Fibroblast of lung (primary cell): ENCODE data around the gene ANKRD50. TPM values are rescaled to one million over a fixed set of nuclear protein-coding genes. Genes with fewer than 3 reads are reported as not detected.

ENCODE experiments used
- DNase-seq, 2 donors: peaks; one replicate each; pipeline versions ENCODE4 v3.0.0 to v3.0.0-alpha.2; 2010; ENCODE audit warnings: low read depth in 2 of 2
- H2AFZ ChIP-seq: 2 replicates; pipeline ENCODE4 v1.5.1; 2012; ENCODE audit warnings: low read length, control low read depth, inconsistent platforms
- H3K27ac ChIP-seq: 2 replicates; pipeline ENCODE4 v1.5.1; 2011; ENCODE audit warnings: low read length, control low read depth; ENCODE audit not compliant: insufficient read depth
- H3K27me3 ChIP-seq: 2 replicates; pipeline ENCODE4 v1.5.1; 2011; ENCODE audit warnings: mild to moderate bottlenecking, low read length; ENCODE audit not compliant: control insufficient read depth, insufficient read depth
- H3K36me3 ChIP-seq: 2 replicates; pipeline ENCODE4 v1.5.1; 2011; ENCODE audit warnings: low read length; ENCODE audit not compliant: control insufficient read depth, insufficient read depth
- H3K4me1 ChIP-seq: 2 replicates; pipeline ENCODE4 v1.5.1; 2011; ENCODE audit warnings: low read length; ENCODE audit not compliant: control insufficient read depth, insufficient read depth; ENCODE audit errors: extremely low read depth
- H3K4me2 ChIP-seq: 2 replicates; pipeline ENCODE4 v1.5.1; 2011; ENCODE audit warnings: low read length, control low read depth; ENCODE audit not compliant: insufficient read depth; ENCODE audit errors: extremely low read depth
- H3K4me3 ChIP-seq, 4 experiments: fragments of 200-600 bp in 1 of 4; sonication (generic) in 1 of 4; replicated peaks in 1 of 4; 2 replicates each; pipeline ENCODE4 v1.5.1; 2011 to 2016; ENCODE audit warnings: low read length in 4 of 4, low read depth in 3 of 4, mild to moderate bottlenecking in 3 of 4, control low read depth in 2 of 4, inconsistent platforms in 1 of 4, mixed read lengths in 1 of 4; ENCODE audit not compliant: insufficient read depth in 1 of 4; ENCODE audit errors: control extremely low read depth in 1 of 4
- H3K79me2 ChIP-seq: 2 replicates; pipeline ENCODE4 v1.5.1; 2012; ENCODE audit warnings: mild to moderate bottlenecking, low read length, inconsistent platforms; ENCODE audit not compliant: control insufficient read depth, insufficient read depth
- H3K9ac ChIP-seq: 2 replicates; pipeline ENCODE4 v1.5.1; 2011; ENCODE audit warnings: mild to moderate bottlenecking, low read length, control low read depth; ENCODE audit not compliant: insufficient read depth
- H3K9me3 ChIP-seq: 2 replicates; pipeline ENCODE4 v1.5.1; 2012; ENCODE audit warnings: low read depth, low read length; ENCODE audit not compliant: control insufficient read depth, insufficient read depth
- H4K20me1 ChIP-seq: 2 replicates; pipeline ENCODE4 v1.5.1; 2011; ENCODE audit warnings: low read length; ENCODE audit not compliant: control insufficient read depth, insufficient read depth; ENCODE audit errors: extremely low read depth
- EZH2 ChIP-seq: IDR thresholded peaks from 2 replicates; pipeline ENCODE4 v1.5.1; 2012; ENCODE audit warnings: low read length, control low read depth, mild to moderate bottlenecking; ENCODE audit errors: missing control alignments
- polyA plus RNA-seq, 2 donors: library from polyadenylated mRNA; depleted of rRNA in 1 of 2; stranded (reverse) in 1 of 2; unstranded in 1 of 2; fragments of >200 nt; gene quantifications; 2 replicates each; pipeline ENCODE4 v1.2.1, GENCODE V29; 2011 to 2012; ENCODE audit warnings: missing spikeins in 1 of 2
- total RNA-seq: library from RNA; depleted of rRNA; stranded (reverse); fragments of >200 nt; gene quantifications from 2 replicates; pipeline ENCODE4 v1.2.1, GENCODE V29; 2014
- TF ChIP-seq, protein P1 (sequence below), 2 donors: IDR thresholded peaks in 1 of 2; conservative IDR thresholded peaks in 1 of 2; 1 replicate in 1 of 2; 2 replicates in 1 of 2; pipeline ENCODE4 v1.5.1; 2011 to 2012; ENCODE audit warnings: low read length in 2 of 2, control low read depth in 1 of 2, inconsistent platforms in 1 of 2, low read depth in 1 of 2, mild to moderate bottlenecking in 1 of 2

Gene ANKRD50
- total and polyA plus RNA-seq, 2 donors (not counting 1 experiment from before 2014, with no cell fraction given) = 17.2 to 28.4 TPM

DNA sequence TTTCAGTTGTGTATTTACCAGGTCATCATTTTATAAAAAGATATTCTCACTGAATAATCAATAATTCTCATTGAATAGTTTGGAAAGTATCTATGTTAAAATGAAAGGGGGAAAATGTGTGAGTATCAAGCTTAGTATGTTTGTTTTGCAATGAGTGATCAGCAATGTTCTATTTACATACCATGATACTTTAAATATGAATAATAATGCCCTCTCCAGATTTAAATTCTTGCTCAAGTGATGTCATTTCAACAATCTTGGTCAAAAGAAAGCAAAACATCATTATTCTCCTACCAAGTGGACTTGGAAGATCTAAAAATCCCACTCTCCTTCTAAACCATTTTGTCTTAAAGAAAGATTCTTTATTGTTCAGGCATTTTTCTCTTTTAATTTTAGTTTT, 42.1 kb upstream of the ANKRD50 start:
- no peaks in the 10 kb centered on the region for H3K9me3 ChIP-seq
- H2AFZ ChIP-seq = no peak overlapping the region
- H3K9ac ChIP-seq = no peak overlapping the region
- H3K36me3 ChIP-seq = no peaks in the 10 kb centered on the region
- H4K20me1 ChIP-seq = no peaks in the 10 kb centered on the region
- peak in 1 of 2 donors; percentile 28 for DNase-seq
- H3K27ac ChIP-seq = no peak overlapping the region
- H3K4me1 ChIP-seq = peaks cover 4% of the 10 kb centered on the region
- no peaks in the 10 kb centered on the region for H3K79me2 ChIP-seq
- peak overlapping the region; percentile 5 for H3K4me2 ChIP-seq
- H3K4me3 ChIP-seq = no peak overlapping the region
- H3K27me3 ChIP-seq = no peaks in the 10 kb centered on the region
- no peak for TF ChIP-seq EZH2
- TF ChIP-seq, protein P1, sequence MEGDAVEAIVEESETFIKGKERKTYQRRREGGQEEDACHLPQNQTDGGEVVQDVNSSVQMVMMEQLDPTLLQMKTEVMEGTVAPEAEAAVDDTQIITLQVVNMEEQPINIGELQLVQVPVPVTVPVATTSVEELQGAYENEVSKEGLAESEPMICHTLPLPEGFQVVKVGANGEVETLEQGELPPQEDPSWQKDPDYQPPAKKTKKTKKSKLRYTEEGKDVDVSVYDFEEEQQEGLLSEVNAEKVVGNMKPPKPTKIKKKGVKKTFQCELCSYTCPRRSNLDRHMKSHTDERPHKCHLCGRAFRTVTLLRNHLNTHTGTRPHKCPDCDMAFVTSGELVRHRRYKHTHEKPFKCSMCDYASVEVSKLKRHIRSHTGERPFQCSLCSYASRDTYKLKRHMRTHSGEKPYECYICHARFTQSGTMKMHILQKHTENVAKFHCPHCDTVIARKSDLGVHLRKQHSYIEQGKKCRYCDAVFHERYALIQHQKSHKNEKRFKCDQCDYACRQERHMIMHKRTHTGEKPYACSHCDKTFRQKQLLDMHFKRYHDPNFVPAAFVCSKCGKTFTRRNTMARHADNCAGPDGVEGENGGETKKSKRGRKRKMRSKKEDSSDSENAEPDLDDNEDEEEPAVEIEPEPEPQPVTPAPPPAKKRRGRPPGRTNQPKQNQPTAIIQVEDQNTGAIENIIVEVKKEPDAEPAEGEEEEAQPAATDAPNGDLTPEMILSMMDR (conservative IDR thresholded peaks at IDR 0.05 in 1 of 2, IDR thresholded peaks at IDR 0.05 in 1 of 2; ENCODE audit: low read depth in 1 of 2, low read length in 2 of 2) = no peak

DNA sequence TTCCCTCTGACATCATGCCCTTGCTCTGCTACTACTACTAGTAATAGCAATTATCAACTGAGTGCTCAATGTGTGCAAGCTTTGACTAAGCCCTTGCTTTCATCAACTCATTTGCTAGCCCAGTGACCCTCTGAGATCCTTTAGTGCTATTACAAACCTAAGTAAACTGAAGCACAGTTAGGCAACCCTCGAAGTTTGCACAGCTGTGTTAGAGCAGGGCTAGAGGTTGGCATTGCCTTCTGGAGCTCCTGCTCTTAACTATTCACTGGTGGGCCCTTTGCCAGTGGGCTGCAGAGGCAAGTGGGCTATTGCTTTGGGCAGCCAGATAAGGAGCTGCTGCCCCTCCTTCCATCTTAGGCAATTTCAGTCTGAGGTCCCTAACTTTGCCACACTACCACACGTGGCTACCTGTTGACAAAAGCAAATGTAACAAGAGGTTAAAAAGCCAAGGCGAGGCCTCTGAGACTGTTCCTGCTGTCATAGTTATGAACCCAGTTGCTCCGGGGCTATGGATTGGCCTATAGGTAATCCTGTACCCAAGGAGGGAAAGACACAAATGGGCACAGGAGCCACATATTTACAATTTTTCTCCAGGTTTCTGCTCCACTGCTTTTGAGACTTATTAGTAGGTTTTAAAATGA, 41.5 kb upstream of the ANKRD50 start:
- Histone ChIP-seq H3K4me3 (no peak overlapping the region), H2AFZ (no peak overlapping the region), H3K9me3 (no peaks in the 10 kb centered on the region), H3K36me3 (no peaks in the 10 kb centered on the region), H3K9ac (no peak overlapping the region), H3K4me2 (no peak overlapping the region), H3K27ac (no peak overlapping the region), H3K27me3 (no peaks in the 10 kb centered on the region), H3K79me2 (no peaks in the 10 kb centered on the region), H3K4me1 (peaks cover 4% of the 10 kb centered on the region), H4K20me1 (no peaks in the 10 kb centered on the region)
- no peak for TF ChIP-seq EZH2
- TF ChIP-seq, protein P1 (conservative IDR thresholded peaks at IDR 0.05 in 1 of 2, IDR thresholded peaks at IDR 0.05 in 1 of 2; ENCODE audit: low read depth in 1 of 2, low read length in 2 of 2) = no peak
- peak in 1 of 2 donors; percentile 37 for DNase-seq

DNA sequence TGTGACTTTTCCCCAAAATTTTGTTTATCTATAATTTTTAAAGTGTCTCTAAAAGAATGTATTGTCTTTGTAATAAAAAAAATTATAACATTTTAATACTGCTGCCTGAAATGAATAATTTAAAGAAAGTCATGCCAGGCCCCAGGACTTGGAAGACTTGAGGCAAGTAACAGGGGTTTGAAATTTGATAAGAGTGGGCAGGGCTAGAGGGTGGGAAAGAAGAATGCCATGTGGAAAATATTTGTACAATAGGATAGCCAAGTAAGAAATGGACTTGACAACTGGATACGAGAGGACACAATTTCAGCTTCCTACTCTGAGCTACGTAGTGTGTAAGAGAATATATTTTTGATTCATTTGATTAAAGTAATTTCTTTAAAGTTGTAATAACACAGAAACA, 36.9 kb upstream of the ANKRD50 start:
- no peaks in the 10 kb centered on the region for H3K79me2 ChIP-seq
- H3K9ac ChIP-seq = no peak overlapping the region
- no peaks in the 10 kb centered on the region for H4K20me1 ChIP-seq
- no peak for DNase-seq
- H3K27me3 ChIP-seq = no peaks in the 10 kb centered on the region
- H2AFZ ChIP-seq = no peak overlapping the region
- TF ChIP-seq, protein P1 (conservative IDR thresholded peaks at IDR 0.05 in 1 of 2, IDR thresholded peaks at IDR 0.05 in 1 of 2; ENCODE audit: low read depth in 1 of 2, low read length in 2 of 2) = no peak
- TF ChIP-seq EZH2 = no peak
- no peak overlapping the region for H3K27ac ChIP-seq
- H3K4me2 ChIP-seq = no peak overlapping the region
- H3K9me3 ChIP-seq = no peaks in the 10 kb centered on the region
- no peak overlapping the region for H3K4me3 ChIP-seq
- H3K4me1 ChIP-seq = peaks cover 8% of the 10 kb centered on the region
- H3K36me3 ChIP-seq = no peaks in the 10 kb centered on the region
